Measurements from ENCODE around the gene LZTS2. TPM values are rescaled to one million over a fixed set of nuclear protein-coding genes. Genes with fewer than 3 reads are reported as not detected.

The LZTS2 gene
- total RNA-seq, 4 donors from 2014 or later: 51.5 to 123 (median 85.2) TPM

GRCh38 chr10:101014966-101015581 lies 15.5 kb downstream of the LZTS2 start:
- Histone ChIP-seq H3K9me3 (no peaks in the 10 kb centered on the region), H3K27me3 (peaks cover 0 to 3% of the 10 kb centered on the region in 2 donors), H3K27ac (no peak overlapping the region), H3K4me1 (peaks cover 0 to 4% of the 10 kb centered on the region in 2 donors), H3K4me3 (no peak overlapping the region), H3K36me3 (no peaks in the 10 kb centered on the region)
- DNase-seq: no peak
- TF ChIP-seq POLR2A (IDR thresholded peaks at IDR 0.05) (no peak), CTCF (IDR thresholded peaks at IDR 0.05) (no peak)
- intact Hi-C loops (cut with DNase I; ENCODE audit: low total_unique reads): no loop called here

- Histone ChIP-seq H3K4me1 (peaks cover 0 to 4% of the 10 kb centered on the region in 2 donors), H3K9me3 (no peaks in the 10 kb centered on the region), H3K4me3 (no peak overlapping the region), H3K27me3 (peaks cover 0 to 3% of the 10 kb centered on the region in 2 donors), H3K27ac (no peak overlapping the region), H3K36me3 (no peaks in the 10 kb centered on the region)
- TF ChIP-seq CTCF (IDR thresholded peaks at IDR 0.05) (no peak), POLR2A (IDR thresholded peaks at IDR 0.05) (no peak)
- intact Hi-C loops (cut with DNase I; ENCODE audit: low total_unique reads): no loop called here
- DNase-seq: no peak
Measured at GRCh38 chr10:101015582-101015973, 16.0 kb downstream of the LZTS2 start.

GRCh38 chr10:101016814-101017213 lies 17.2 kb downstream of the LZTS2 start:
- TF ChIP-seq CTCF (IDR thresholded peaks at IDR 0.05): no peak
- no peak for TF ChIP-seq POLR2A (IDR thresholded peaks at IDR 0.05)
- intact Hi-C loops (cut with DNase I; ENCODE audit: low total_unique reads): no loop called here

GRCh38 chr10:101018118-101018599 lies 18.6 kb downstream of the LZTS2 start:
- TF ChIP-seq CTCF (IDR thresholded peaks at IDR 0.05) (no peak), POLR2A (IDR thresholded peaks at IDR 0.05) (no peak)
- H3K36me3 ChIP-seq: no peaks in the 10 kb centered on the region
- H3K9me3 ChIP-seq: no peaks in the 10 kb centered on the region
- H3K4me1 ChIP-seq: no peaks in the 10 kb centered on the region
- intact Hi-C loops (cut with DNase I; ENCODE audit: low total_unique reads): no loop called here
- H3K4me3 ChIP-seq: no peak overlapping the region
- H3K27me3 ChIP-seq: peaks cover 0 to 3% of the 10 kb centered on the region in 2 donors
- H3K27ac ChIP-seq: no peak overlapping the region
- DNase-seq: no peak

More at GRCh38 chr10:101016814-101017213, 17.2 kb downstream of the LZTS2 start:
- no peaks in the 10 kb centered on the region for H3K9me3 ChIP-seq
- H3K4me3 ChIP-seq: no peak overlapping the region
- peaks cover 0 to 3% of the 10 kb centered on the region in 2 donors for H3K27me3 ChIP-seq
- peaks cover 0 to 4% of the 10 kb centered on the region in 2 donors for H3K4me1 ChIP-seq
- no peak for DNase-seq
- no peaks in the 10 kb centered on the region for H3K36me3 ChIP-seq
- no peak overlapping the region for H3K27ac ChIP-seq

- Histone ChIP-seq H3K4me1 (no peaks in the 10 kb centered on the region), H3K27me3 (peaks cover 0 to 3% of the 10 kb centered on the region in 2 donors), H3K36me3 (no peaks in the 10 kb centered on the region), H3K27ac (peak overlapping the region in 1 of 2 donors; percentile 19), H3K4me3 (no peak overlapping the region), H3K9me3 (no peaks in the 10 kb centered on the region)
- peak; percentile 16 to 62 (median 52) for TF ChIP-seq CTCF (IDR thresholded peaks at IDR 0.05)
- no peak for TF ChIP-seq POLR2A (IDR thresholded peaks at IDR 0.05)
- DNase-seq: peak in 1 of 2 donors; percentile 58
- intact Hi-C loops (cut with DNase I; ENCODE audit: low total_unique reads): no loop called here
Measured at GRCh38 chr10:101018600-101019439, 19.2 kb downstream of the LZTS2 start.

All from uterus (tissue), 4 donors.